Fibroblast of lung (primary cell): ENCODE results near the gene CACNA2D3. TPM values are rescaled to one million over a fixed set of nuclear protein-coding genes. Genes with fewer than 3 reads are reported as not detected.

Source experiments
- DNase-seq, 2 donors: peaks; one replicate each; pipeline versions ENCODE4 v3.0.0 to v3.0.0-alpha.2; 2010; ENCODE audit warnings: low read depth in 2 of 2
- H2AFZ ChIP-seq: 2 replicates; pipeline ENCODE4 v1.5.1; 2012; ENCODE audit warnings: low read length, control low read depth, inconsistent platforms
- H3K27ac ChIP-seq: 2 replicates; pipeline ENCODE4 v1.5.1; 2011; ENCODE audit warnings: low read length, control low read depth; ENCODE audit not compliant: insufficient read depth
- H3K27me3 ChIP-seq: 2 replicates; pipeline ENCODE4 v1.5.1; 2011; ENCODE audit warnings: mild to moderate bottlenecking, low read length; ENCODE audit not compliant: control insufficient read depth, insufficient read depth
- H3K36me3 ChIP-seq: 2 replicates; pipeline ENCODE4 v1.5.1; 2011; ENCODE audit warnings: low read length; ENCODE audit not compliant: control insufficient read depth, insufficient read depth
- H3K4me1 ChIP-seq: 2 replicates; pipeline ENCODE4 v1.5.1; 2011; ENCODE audit warnings: low read length; ENCODE audit not compliant: control insufficient read depth, insufficient read depth; ENCODE audit errors: extremely low read depth
- H3K4me2 ChIP-seq: 2 replicates; pipeline ENCODE4 v1.5.1; 2011; ENCODE audit warnings: low read length, control low read depth; ENCODE audit not compliant: insufficient read depth; ENCODE audit errors: extremely low read depth
- H3K4me3 ChIP-seq, 4 experiments: fragments of 200-600 bp in 1 of 4; sonication (generic) in 1 of 4; replicated peaks in 1 of 4; 2 replicates each; pipeline ENCODE4 v1.5.1; 2011 to 2016; ENCODE audit warnings: low read length in 4 of 4, low read depth in 3 of 4, mild to moderate bottlenecking in 3 of 4, control low read depth in 2 of 4, inconsistent platforms in 1 of 4, mixed read lengths in 1 of 4; ENCODE audit not compliant: insufficient read depth in 1 of 4; ENCODE audit errors: control extremely low read depth in 1 of 4
- H3K79me2 ChIP-seq: 2 replicates; pipeline ENCODE4 v1.5.1; 2012; ENCODE audit warnings: mild to moderate bottlenecking, low read length, inconsistent platforms; ENCODE audit not compliant: control insufficient read depth, insufficient read depth
- H3K9ac ChIP-seq: 2 replicates; pipeline ENCODE4 v1.5.1; 2011; ENCODE audit warnings: mild to moderate bottlenecking, low read length, control low read depth; ENCODE audit not compliant: insufficient read depth
- H3K9me3 ChIP-seq: 2 replicates; pipeline ENCODE4 v1.5.1; 2012; ENCODE audit warnings: low read depth, low read length; ENCODE audit not compliant: control insufficient read depth, insufficient read depth
- H4K20me1 ChIP-seq: 2 replicates; pipeline ENCODE4 v1.5.1; 2011; ENCODE audit warnings: low read length; ENCODE audit not compliant: control insufficient read depth, insufficient read depth; ENCODE audit errors: extremely low read depth
- EZH2 ChIP-seq: IDR thresholded peaks from 2 replicates; pipeline ENCODE4 v1.5.1; 2012; ENCODE audit warnings: low read length, control low read depth, mild to moderate bottlenecking; ENCODE audit errors: missing control alignments
- polyA plus RNA-seq, 2 donors: library from polyadenylated mRNA; depleted of rRNA in 1 of 2; stranded (reverse) in 1 of 2; unstranded in 1 of 2; fragments of >200 nt; gene quantifications; 2 replicates each; pipeline ENCODE4 v1.2.1, GENCODE V29; 2011 to 2012; ENCODE audit warnings: missing spikeins in 1 of 2
- total RNA-seq: library from RNA; depleted of rRNA; stranded (reverse); fragments of >200 nt; gene quantifications from 2 replicates; pipeline ENCODE4 v1.2.1, GENCODE V29; 2014
- TF ChIP-seq, protein P1 (sequence below), 2 donors: IDR thresholded peaks in 1 of 2; conservative IDR thresholded peaks in 1 of 2; 1 replicate in 1 of 2; 2 replicates in 1 of 2; pipeline ENCODE4 v1.5.1; 2011 to 2012; ENCODE audit warnings: low read length in 2 of 2, control low read depth in 1 of 2, inconsistent platforms in 1 of 2, low read depth in 1 of 2, mild to moderate bottlenecking in 1 of 2

CACNA2D3 gene
- total and polyA plus RNA-seq, 2 donors (not counting 1 experiment from before 2014, with no cell fraction given): 1.8 to 11.5 TPM

DNA sequence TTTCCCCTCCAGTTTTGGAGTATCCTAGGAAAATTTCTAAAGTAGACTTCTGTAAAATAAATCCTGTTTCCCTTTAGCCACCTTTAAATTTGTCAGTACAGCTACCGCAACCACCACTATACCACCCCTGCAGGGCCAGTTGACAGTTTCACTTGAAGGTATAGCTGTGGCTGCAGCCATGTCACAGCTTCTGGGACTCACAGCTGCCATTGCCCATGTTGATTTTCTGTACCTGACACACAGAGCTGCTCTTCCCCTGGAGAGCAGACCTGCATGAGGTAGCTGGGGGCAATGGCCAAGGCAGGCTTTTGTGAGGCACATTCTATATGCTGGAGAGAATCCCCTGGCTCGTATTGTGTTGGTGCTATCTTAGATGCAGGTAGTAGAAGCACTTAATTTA, 460.1 kb downstream of the CACNA2D3 start:
- Histone ChIP-seq H3K9ac (no peak overlapping the region), H3K27me3 (no peaks in the 10 kb centered on the region), H3K27ac (no peak overlapping the region), H3K36me3 (no peaks in the 10 kb centered on the region), H2AFZ (no peak overlapping the region), H3K79me2 (no peaks in the 10 kb centered on the region), H3K9me3 (no peaks in the 10 kb centered on the region), H3K4me2 (no peak overlapping the region), H4K20me1 (no peaks in the 10 kb centered on the region), H3K4me1 (no peaks in the 10 kb centered on the region), H3K4me3 (no peak overlapping the region)
- no peak for DNase-seq
- no peak for TF ChIP-seq EZH2
- TF ChIP-seq, protein P1, sequence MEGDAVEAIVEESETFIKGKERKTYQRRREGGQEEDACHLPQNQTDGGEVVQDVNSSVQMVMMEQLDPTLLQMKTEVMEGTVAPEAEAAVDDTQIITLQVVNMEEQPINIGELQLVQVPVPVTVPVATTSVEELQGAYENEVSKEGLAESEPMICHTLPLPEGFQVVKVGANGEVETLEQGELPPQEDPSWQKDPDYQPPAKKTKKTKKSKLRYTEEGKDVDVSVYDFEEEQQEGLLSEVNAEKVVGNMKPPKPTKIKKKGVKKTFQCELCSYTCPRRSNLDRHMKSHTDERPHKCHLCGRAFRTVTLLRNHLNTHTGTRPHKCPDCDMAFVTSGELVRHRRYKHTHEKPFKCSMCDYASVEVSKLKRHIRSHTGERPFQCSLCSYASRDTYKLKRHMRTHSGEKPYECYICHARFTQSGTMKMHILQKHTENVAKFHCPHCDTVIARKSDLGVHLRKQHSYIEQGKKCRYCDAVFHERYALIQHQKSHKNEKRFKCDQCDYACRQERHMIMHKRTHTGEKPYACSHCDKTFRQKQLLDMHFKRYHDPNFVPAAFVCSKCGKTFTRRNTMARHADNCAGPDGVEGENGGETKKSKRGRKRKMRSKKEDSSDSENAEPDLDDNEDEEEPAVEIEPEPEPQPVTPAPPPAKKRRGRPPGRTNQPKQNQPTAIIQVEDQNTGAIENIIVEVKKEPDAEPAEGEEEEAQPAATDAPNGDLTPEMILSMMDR (conservative IDR thresholded peaks at IDR 0.05 in 1 of 2, IDR thresholded peaks at IDR 0.05 in 1 of 2; ENCODE audit: low read depth in 1 of 2, low read length in 2 of 2): no peak

- no peak for DNase-seq
- Histone ChIP-seq H3K27me3 (no peaks in the 10 kb centered on the region), H2AFZ (no peak overlapping the region), H3K4me1 (no peaks in the 10 kb centered on the region), H3K27ac (no peak overlapping the region), H3K9ac (no peak overlapping the region), H3K4me3 (no peak overlapping the region), H3K9me3 (no peaks in the 10 kb centered on the region), H3K4me2 (no peak overlapping the region), H3K79me2 (no peaks in the 10 kb centered on the region), H4K20me1 (no peaks in the 10 kb centered on the region), H3K36me3 (no peaks in the 10 kb centered on the region)
- TF ChIP-seq EZH2: no peak
Observed at GRCh38 chr3:54591157-54591556, 468.8 kb downstream of the CACNA2D3 start.

GRCh38 chr3:54593653-54594052, 471.3 kb downstream of the CACNA2D3 start:
- TF ChIP-seq, protein P1 (conservative IDR thresholded peaks at IDR 0.05 in 1 of 2, IDR thresholded peaks at IDR 0.05 in 1 of 2; ENCODE audit: low read depth in 1 of 2, low read length in 2 of 2): no peak
- TF ChIP-seq EZH2: no peak
- Histone ChIP-seq H3K4me1 (no peaks in the 10 kb centered on the region), H3K9ac (no peak overlapping the region), H4K20me1 (no peaks in the 10 kb centered on the region), H3K27me3 (no peaks in the 10 kb centered on the region), H3K9me3 (no peaks in the 10 kb centered on the region), H3K4me3 (no peak overlapping the region), H3K79me2 (no peaks in the 10 kb centered on the region), H3K4me2 (no peak overlapping the region), H3K36me3 (no peaks in the 10 kb centered on the region), H3K27ac (no peak overlapping the region), H2AFZ (no peak overlapping the region)
- no peak for DNase-seq
